AG20443 (cell line): Measurements from ENCODE around the gene COL6A2.
"Not testable (repeated sequence)": the region's sequence is repeated elsewhere in the genome, so short reads cannot be mapped to it uniquely, and the experiment has no call there.

Experiments
- DNase-seq: peaks from one replicate; pipeline ENCODE4 v3.0.0; 2012; ENCODE audit warnings: low spot score, mixed read lengths

The COL6A2 gene

GRCh38 chr21:46156678-46157077, 58.8 kb downstream of the COL6A2 start:
- DNase-seq, result no peak

- no peak for DNase-seq
These were observed 59.6 kb downstream of the COL6A2 start for GRCh38 chr21:46157396-46157986.

GRCh38 chr21:46157987-46158451, 60.1 kb downstream of the COL6A2 start:
- DNase-seq, result no peak

- no peak for DNase-seq
These were observed 60.9 kb downstream of the COL6A2 start for GRCh38 chr21:46158666-46159300.

- DNase-seq, result no peak
These were observed 61.5 kb downstream of the COL6A2 start for GRCh38 chr21:46159390-46159789.

GRCh38 chr21:46159841-46160656, 62.1 kb downstream of the COL6A2 start:
- no peak for DNase-seq

- DNase-seq, result no peak
These were observed 62.7 kb downstream of the COL6A2 start for GRCh38 chr21:46160657-46160906.

- DNase-seq, result no peak
These were observed 63.2 kb downstream of the COL6A2 start for GRCh38 chr21:46160907-46161632.

GRCh38 chr21:46161633-46162592, 64.0 kb downstream of the COL6A2 start:
- no peak for DNase-seq

- no peak for DNase-seq
These were observed 65.5 kb downstream of the COL6A2 start for GRCh38 chr21:46163380-46163779.

GRCh38 chr21:46165098-46165497, 67.2 kb downstream of the COL6A2 start:
- DNase-seq, result no peak

GRCh38 chr21:46168238-46168637, 70.3 kb downstream of the COL6A2 start:
- no peak for DNase-seq

- no peak for DNase-seq
These were observed 70.9 kb downstream of the COL6A2 start for GRCh38 chr21:46168659-46169386.

- not testable (repeated sequence) for DNase-seq
These were observed 72.7 kb downstream of the COL6A2 start for GRCh38 chr21:46170436-46171193.

GRCh38 chr21:46171585-46171984, 73.7 kb downstream of the COL6A2 start:
- DNase-seq, result no peak

- DNase-seq, result no peak
These were observed 74.3 kb downstream of the COL6A2 start for GRCh38 chr21:46171996-46172862.

GRCh38 chr21:46172863-46173528, 75.1 kb downstream of the COL6A2 start:
- DNase-seq, result no peak

- no peak for DNase-seq
These were observed 75.7 kb downstream of the COL6A2 start for GRCh38 chr21:46173573-46173972.
